ENCODE measurements around the gene PALS1.
A peak's percentile ranks its signal among the peaks of the same experiment; 100 is the strongest.

The PALS1 gene

GRCh38 chr14:67241411-67242167 lies at the start of gene PALS1 (continued):
- TF ChIP-seq ZNF184 (tag by site-specific recombination; IDR thresholded peaks at IDR 0.05) (no peak), ZNF473 (tag by site-specific recombination; IDR thresholded peaks at IDR 0.05) (no peak), ZBTB49 (tag by site-specific recombination; IDR thresholded peaks at IDR 0.05; ENCODE audit: low read depth) (no peak), ZNF324 (tag by site-specific recombination; IDR thresholded peaks at IDR 0.05) (peak; percentile 42; the same call in 1 of the 2 replicates), ZNF677 (tag by site-specific recombination; IDR thresholded peaks at IDR 0.05) (no peak), ZNF792 (tag by site-specific recombination; IDR thresholded peaks at IDR 0.05) (no peak), ZNF37A (tag by site-specific recombination; IDR thresholded peaks at IDR 0.05) (no peak), HIC1 (tag by site-specific recombination; IDR thresholded peaks at IDR 0.05) (peak; percentile 89), ZNF24 (tag by site-specific recombination; IDR thresholded peaks at IDR 0.05) (peak; percentile 68), ZNF560 (tag by site-specific recombination; IDR thresholded peaks at IDR 0.05; ENCODE audit: borderline replicate concordance) (no peak), ZNF280D (tag by site-specific recombination; IDR thresholded peaks at IDR 0.05) (no peak), ZEB2 (tag by site-specific recombination; IDR thresholded peaks at IDR 0.05) (no peak; the same call in 1 of the 2 replicates), HOXD13 (CRISPR knock-in tag; IDR thresholded peaks at IDR 0.05; ENCODE audit: borderline replicate concordance) (no peak), ZNF548 (tag by site-specific recombination; IDR thresholded peaks at IDR 0.05) (no peak), ZNF426 (tag by site-specific recombination; IDR thresholded peaks at IDR 0.05) (no peak), PATZ1 (tag by site-specific recombination; IDR thresholded peaks at IDR 0.05) (peak; percentile 86), KLF1 (tag by site-specific recombination; IDR thresholded peaks at IDR 0.05) (peak; percentile 50; the same call in 1 of the 2 replicates), ZNF488 (tag by site-specific recombination; IDR thresholded peaks at IDR 0.05) (no peak), PRDM10 (tag by site-specific recombination; IDR thresholded peaks at IDR 0.05) (no peak; the same call in 1 of the 2 replicates), ZIC2 (tag by site-specific recombination; IDR thresholded peaks at IDR 0.05) (peak; percentile 88), ZFP37 (tag by site-specific recombination; IDR thresholded peaks at IDR 0.05) (peak; percentile 55; the same call in 1 of the 2 replicates), ZNF202 (tag by site-specific recombination; IDR thresholded peaks at IDR 0.05; ENCODE audit: borderline replicate concordance) (no peak), ZNF416 (tag by site-specific recombination; IDR thresholded peaks at IDR 0.05) (no peak)
